Activated CD4-positive, alpha-beta T cell treated with anti-CD3 and anti-CD28 coated beads, Interleukin-2, amount 50 U/mL, for 16 hours (primary cell): ENCODE measurements around the gene ANO5.

Source experiments
- DNase-seq: peaks from one replicate; pipeline ENCODE4 v3.0.0-alpha.2; 2020

Gene ANO5

DNA sequence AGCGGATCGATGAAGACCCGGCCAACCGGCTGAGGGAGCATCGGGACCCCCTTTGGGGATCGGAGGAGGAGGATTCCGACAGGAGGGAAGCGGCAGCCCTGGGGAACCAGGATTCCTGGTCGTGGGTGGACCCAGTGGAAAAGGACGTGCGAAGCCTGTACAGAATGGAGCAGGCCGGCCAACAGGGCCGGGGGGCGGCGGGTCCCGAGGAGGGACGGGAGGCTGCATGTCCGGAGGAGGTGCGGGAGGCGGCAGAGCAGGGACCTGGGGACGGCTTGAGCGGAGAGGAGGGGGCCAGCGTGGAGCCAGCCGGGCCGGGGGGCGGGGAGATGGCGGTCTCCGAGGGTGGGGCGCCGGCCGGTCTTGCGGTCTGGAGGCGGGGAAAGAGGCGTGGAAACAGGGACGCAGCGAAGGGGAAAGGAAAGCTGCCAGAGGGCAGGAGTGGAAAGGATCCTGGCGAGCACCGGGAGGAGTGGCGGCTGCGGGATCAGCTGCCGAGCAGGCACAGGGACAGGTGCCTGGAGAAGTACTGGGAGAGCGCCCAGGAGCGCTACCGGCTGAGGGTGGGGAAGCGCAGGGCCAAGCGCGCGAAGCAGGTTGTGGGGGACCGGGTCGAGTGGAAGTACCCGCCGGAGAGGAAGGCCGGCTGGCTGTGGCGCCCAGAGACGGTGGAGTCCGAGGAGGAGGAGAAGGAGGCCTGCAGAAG is at the start of gene ANO5:
TSS of gene ANO5 (plus strand) at position 444 of the 706 bp plus-strand sequence. CDS start 408 bp downstream, outside the sequence.
- no peak for DNase-seq

DNA sequence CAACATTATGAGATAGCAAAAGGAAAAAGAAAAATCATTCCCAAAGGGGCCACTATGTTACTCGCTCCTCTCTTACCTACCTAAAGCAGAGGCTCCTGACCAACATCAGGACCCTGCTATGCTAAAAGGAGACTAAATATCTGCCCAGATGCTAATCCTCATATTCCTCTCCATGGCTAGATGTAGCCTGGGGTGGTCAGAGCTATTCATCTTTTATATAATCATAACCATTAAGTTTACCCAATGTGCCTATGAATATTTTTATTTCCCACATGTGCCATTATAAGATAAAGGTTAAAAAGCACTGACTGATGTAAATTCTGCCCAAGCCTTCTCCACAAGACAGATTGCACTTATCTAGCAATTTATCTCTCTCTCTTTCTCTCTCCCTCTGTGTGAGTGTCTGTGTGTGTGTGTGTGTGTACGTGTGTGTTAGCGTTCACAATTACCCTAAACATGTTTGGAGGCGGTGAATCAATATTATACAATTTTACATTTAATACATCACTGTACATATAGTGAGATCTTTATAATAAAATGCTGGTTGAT is 41.2 kb upstream of the ANO5 start:
- DNase-seq, result no peak

DNA sequence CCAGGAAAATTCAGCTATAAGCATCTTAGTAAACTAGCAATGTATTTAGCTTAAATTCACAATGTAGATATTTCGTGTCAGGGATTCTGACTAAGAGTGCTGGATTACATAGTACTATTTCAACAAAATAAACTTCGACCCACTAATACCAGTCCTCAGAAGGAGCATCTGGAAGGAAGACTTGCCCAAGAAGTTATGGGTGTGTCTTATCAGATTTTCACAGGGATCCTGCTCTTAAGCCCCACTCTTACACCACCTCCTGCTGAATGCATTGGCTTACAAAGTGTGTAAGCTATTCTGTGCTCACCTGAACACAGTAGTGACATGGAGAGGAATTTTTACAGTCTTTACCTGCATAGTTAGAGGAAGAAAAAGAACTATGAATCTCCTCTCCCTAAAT is 35.4 kb upstream of the ANO5 start:
- no peak for DNase-seq

- DNase-seq, result no peak
These were observed 31.4 kb upstream of the ANO5 start for GRCh38 chr11:22161489-22161888.

DNA sequence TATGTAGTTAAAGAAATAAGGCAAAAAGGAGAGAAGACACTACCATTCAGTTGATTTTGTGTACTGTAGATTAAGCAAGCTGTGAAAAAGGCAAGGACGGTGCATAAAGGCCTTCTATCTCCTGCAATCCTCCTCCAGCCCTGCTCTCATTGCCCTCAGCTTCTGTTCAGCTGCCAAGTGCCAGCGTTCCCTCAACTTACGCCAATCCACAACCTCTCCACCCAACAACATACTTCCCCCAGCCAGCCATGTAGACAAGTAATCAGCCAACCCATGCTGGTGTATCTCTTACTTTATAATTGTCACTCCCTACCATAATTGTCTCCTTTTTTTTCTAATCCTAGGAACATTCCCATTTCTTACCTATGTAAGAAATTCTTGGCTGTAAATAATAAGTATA is 30.1 kb upstream of the ANO5 start:
- DNase-seq, result no peak

DNA sequence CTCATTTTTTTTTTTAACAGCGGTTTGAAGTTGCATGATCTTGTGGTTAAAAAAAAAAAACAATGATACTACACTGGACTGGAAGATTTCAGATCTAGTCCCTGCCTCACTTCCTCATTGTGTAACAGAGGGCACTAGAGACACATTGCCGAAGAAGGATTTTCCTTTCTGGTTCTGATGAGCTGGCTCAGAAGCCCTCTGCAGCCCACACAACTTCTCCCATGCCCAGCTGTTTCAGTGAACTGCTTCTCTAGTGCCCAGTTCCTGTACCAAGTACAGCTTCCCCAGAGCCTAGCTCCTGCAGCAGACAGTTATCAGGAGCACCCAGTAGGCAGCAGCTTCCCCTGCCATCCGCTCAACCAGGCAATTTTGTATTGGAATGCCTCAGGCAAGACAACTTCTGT is 29.5 kb upstream of the ANO5 start:
- no peak for DNase-seq

DNA sequence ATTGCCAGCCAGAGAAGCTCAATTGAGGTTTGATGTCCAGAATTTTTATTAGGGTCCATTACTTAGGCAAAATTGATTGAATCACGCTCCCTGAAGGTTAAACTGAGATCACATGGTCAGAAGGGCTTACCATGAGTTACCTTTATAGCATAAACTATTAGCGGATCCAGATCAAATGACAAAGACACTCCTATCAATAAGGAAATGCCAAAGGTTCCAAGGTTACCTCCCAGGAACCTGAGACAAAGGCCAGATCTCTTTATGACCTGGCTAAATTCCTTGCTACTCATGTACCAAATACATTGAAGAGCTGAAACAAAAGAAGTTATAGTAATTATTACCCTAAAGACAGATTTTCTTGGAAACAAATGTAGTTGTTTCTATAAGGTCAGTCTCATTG is 27.8 kb upstream of the ANO5 start:
- DNase-seq, result no peak

DNA sequence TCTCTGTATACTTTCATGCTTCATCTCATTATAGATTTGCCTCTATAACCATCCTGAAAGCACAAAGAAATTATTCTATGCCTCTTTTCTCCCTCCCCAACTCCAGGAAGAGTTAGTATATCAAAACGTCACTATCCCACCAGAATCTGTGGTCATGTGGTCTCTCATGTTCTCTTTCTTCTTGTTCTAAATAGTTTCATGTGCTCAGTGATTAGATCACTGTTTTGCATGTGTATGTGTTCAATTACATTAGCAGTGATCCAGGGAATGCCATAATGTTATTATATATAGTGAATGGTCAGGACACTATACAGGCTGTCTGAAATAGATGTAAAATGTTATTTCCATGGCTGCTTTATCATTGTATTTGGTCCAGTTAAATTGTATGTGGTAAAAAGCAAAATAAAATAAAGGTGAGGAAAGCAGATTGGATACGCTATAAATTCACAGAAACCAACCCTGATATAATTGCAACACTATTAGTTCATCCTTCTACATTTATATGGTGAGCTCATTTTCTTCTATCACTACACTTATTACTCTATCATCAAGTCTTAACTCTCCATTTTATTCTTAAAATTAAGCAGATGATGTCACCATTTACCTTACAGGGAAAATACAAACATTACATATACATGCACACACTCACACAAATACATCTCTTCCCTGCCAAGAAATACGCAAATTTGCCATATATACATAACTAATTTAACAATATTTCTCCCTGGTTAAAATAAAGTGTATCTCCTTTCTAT is 26.9 kb upstream of the ANO5 start:
- DNase-seq, result no peak

DNA sequence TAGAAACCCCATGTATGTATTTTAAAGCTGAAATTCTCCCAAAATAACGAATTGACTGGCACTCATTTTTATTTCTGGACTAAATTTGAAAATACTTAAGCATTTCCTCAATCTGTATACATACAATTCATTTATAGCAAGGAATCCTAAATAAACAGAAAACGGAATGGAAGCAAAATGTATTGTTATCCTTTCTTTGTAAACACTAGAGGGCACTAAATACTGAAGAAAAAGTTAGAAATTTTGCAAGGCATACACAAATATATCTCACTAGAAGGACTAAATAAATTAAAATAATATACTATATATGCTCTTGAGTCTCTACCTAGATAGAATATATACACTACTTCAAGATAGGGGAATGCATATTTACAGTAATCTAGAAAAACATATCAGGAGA is 23.1 kb upstream of the ANO5 start:
- no peak for DNase-seq

DNA sequence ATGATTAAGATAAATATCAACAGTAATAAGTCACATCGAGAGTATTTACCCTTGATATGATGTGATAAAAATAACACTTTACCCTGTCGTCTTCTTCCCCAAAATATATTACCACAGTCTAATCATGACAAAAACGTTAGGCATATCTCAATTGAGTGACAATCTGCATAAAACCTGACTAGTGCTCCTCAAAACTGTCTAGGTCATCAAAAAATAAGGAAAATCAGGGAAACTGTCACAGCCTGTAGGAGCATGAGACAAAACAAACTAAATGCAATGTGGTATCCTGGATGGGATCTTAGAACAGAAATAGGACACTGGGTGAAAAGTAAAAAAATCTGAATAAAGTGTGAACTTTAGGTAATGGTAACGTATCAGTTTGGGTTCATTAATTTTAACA is 19.4 kb upstream of the ANO5 start:
- no peak for DNase-seq

- DNase-seq, result no peak
These were observed 15.7 kb upstream of the ANO5 start for GRCh38 chr11:22177186-22177585.

DNA sequence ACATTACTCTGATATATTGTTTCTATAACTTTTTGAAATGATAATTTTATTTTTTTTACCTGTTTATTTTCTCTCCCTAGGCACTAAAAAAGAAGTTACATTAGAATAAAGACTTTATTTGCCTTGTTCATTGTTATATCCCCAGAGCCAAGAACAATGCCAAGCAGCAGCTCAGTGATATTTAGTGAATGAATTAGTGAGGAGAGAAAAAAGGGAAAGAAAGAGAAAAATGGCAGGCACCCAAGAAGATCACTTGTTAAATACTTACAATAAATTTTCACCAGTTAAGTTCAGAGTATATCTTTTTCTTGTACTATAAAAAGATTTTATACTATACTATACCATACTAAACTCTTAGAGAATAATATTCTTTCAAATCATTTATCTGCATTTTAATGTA is 13.3 kb upstream of the ANO5 start:
- no peak for DNase-seq

DNA sequence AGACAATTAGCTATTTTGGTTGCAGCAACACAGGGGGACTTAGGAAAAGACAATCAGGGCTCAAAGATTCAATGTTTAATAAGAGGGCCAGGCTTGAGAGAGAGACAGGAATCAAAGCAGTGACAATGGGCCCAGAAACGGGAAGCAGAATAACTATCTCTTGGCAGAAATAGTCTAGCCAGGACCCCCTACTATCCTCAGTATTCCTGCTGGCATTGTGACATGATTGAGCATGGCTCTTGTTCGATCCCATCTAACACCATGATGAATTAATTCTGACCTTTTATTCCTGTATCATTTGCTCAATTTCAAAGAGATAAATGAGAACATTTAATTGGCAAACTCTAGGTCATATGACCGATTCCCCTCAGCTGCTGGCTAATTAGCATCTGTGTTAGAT is 12.8 kb upstream of the ANO5 start:
- no peak for DNase-seq

GRCh38 chr11:22189660-22190059 is 3.2 kb upstream of the ANO5 start:
- DNase-seq, result no peak

- no peak for DNase-seq
These were observed 1.9 kb upstream of the ANO5 start for GRCh38 chr11:22190827-22191463.

- DNase-seq, result no peak
These were observed 620 bp upstream of the ANO5 start for GRCh38 chr11:22192289-22192641.

DNA sequence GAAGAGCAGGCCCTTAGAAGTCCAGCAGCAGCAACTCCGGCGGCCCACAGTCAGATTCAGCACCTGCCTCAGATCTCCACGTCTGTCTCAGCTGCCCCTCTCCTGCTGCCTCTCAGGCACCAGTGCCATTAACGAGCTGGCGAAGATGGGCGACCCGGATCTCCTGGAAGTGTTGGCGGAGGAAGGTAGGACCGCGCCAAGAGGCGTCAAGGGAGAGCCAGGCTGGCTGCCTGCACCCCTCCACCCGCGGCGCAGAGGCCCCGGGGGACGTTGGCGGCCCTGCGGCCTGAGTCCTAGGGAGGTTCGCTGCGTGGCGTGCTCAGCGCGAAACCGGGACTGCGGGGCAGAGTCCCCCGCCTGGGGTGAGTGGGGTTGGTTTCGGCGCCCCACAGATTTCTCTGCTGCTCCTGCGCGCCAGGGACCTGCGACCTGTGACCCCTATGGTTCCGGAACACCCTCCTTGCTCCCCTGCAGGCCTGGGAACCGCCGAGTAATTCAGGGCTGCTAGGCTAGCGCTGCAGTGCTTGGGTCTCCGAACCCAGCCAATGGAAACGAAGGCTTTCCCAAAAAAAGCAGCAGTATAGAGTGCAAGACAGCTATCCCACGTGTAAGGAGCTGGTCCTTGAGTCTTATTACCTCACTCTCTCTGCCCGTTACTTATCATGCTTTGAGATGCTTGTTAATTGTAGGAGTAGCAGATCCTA is 615 bp downstream of the ANO5 start:
- DNase-seq, result no peak

GRCh38 chr11:22194306-22194705 is 1.4 kb downstream of the ANO5 start:
- DNase-seq, result no peak

- no peak for DNase-seq
These were observed 2.0 kb downstream of the ANO5 start for GRCh38 chr11:22194907-22195306.

- no peak for DNase-seq
These were observed 4.5 kb downstream of the ANO5 start for GRCh38 chr11:22197139-22198005.

DNA sequence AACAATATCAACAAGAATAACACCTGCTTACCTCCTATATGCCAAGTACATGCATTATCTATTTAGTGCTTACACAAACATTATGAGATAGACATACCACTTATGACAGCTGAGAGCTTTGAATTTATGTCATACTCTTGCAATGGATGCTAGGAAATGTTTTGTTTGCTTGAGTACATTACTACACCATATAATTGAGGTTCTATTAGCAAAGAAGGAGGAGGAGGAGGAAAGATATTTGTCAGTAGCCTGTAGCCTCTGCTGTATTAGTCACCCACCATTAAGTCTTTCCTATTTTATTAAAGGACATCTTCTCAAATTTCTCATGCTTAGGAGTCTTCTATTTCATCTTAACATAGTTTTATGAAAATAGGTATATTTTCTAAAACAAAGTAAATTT is 6.4 kb downstream of the ANO5 start:
- DNase-seq, result no peak

GRCh38 chr11:22203281-22203680 is 10.4 kb downstream of the ANO5 start:
- DNase-seq, result peak; percentile 3
